ENCODE data around the gene NRTN. TPM values are rescaled to one million over a fixed set of nuclear protein-coding genes. Genes with fewer than 3 reads are reported as not detected.

NRTN gene
- total RNA-seq, 1 donor, result not detected

- TF ChIP-seq CTCF (IDR thresholded peaks at IDR 0.05; ENCODE audit: insufficient read depth, low read depth, low read length), result no peak
- DNase-seq (ENCODE audit: low read depth), result no peak
Measured at GRCh38 chr19:5814852-5815246, 10.0 kb downstream of the NRTN start.

GRCh38 chr19:5817218-5817617, 12.4 kb downstream of the NRTN start:
- no peak for TF ChIP-seq CTCF (IDR thresholded peaks at IDR 0.05; ENCODE audit: insufficient read depth, low read depth, low read length)
- DNase-seq (ENCODE audit: low read depth), result no peak
- no peak overlapping the region for H3K4me3 ChIP-seq (ENCODE audit: low read depth, low read length)

More at GRCh38 chr19:5814852-5815246, 10.0 kb downstream of the NRTN start:
- no peak overlapping the region for H3K4me3 ChIP-seq (ENCODE audit: low read depth, low read length)

GRCh38 chr19:5818594-5818993, 13.7 kb downstream of the NRTN start:
- TF ChIP-seq CTCF (IDR thresholded peaks at IDR 0.05; ENCODE audit: insufficient read depth, low read depth, low read length), result no peak
- H3K4me3 ChIP-seq (ENCODE audit: low read depth, low read length), result no peak overlapping the region
- no peak for DNase-seq (ENCODE audit: low read depth)

- H3K4me3 ChIP-seq (ENCODE audit: low read depth, low read length), result no peak overlapping the region
- no peak for DNase-seq (ENCODE audit: low read depth)
- TF ChIP-seq CTCF (IDR thresholded peaks at IDR 0.05; ENCODE audit: insufficient read depth, low read depth, low read length), result no peak
Measured at GRCh38 chr19:5820785-5821184, 15.9 kb downstream of the NRTN start.

- no peak for TF ChIP-seq CTCF (IDR thresholded peaks at IDR 0.05; ENCODE audit: insufficient read depth, low read depth, low read length)
- DNase-seq (ENCODE audit: low read depth), result no peak
- no peak overlapping the region for H3K4me3 ChIP-seq (ENCODE audit: low read depth, low read length)
Measured at GRCh38 chr19:5821521-5822180, 16.8 kb downstream of the NRTN start.

GRCh38 chr19:5822181-5822844, 17.4 kb downstream of the NRTN start:
- H3K4me3 ChIP-seq (ENCODE audit: low read depth, low read length), result no peak overlapping the region
- TF ChIP-seq CTCF (IDR thresholded peaks at IDR 0.05; ENCODE audit: insufficient read depth, low read depth, low read length), result no peak
- no peak for DNase-seq (ENCODE audit: low read depth)

Measured in fibroblast of villous mesenchyme (primary cell).